ENCODE measurements around the gene XRCC5. TPM values are rescaled to one million over a fixed set of nuclear protein-coding genes. Genes with fewer than 3 reads are reported as not detected.

XRCC5 gene
- total RNA-seq, 1 experiment from 2014 or later = 534 TPM

DNA sequence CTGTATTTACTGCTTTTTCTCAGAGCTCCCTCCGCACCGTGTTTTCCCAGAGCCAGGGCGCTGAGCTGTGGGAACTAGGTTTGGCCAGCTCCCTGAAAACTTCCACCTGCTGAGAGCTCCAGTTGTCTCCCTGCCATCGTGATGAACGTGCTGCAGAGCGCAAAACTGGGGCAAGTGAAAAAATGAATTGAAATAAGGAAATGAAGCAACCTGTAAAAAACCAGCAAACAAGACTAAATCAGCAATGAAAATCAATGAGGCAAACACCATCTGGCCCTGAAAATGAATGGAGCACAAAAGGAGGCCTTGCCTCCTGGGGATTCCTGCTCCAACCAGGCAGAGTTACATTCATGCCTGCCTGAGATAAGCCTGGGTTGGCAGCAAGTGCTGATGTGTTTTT lies 133.2 kb downstream of the XRCC5 start:
- ChIA-PET POLR2A (ENCODE audit: low non-redundant PET) (no interaction called here), CTCF (no interaction called here)
- no peaks in the 10 kb centered on the region for H3K27me3 ChIP-seq (replicated peaks; ENCODE audit: insufficient read depth, low read depth, low read length, poor library complexity)
- BruUV-seq (replicated peaks) = no TSS peak
- H3K4me1 ChIP-seq (ENCODE audit: insufficient read depth, low read length, poor library complexity, severe bottlenecking) = peaks cover 14% of the 10 kb centered on the region
- H3K27ac ChIP-seq (ENCODE audit: low read depth, low read length, poor library complexity, severe bottlenecking) = no peak overlapping the region
- no peak for TF ChIP-seq EZH2 (IDR thresholded peaks at IDR 0.05; ENCODE audit: borderline replicate concordance, low read depth, low read length, poor library complexity, severe bottlenecking)
- TF ChIP-seq, protein P1, sequence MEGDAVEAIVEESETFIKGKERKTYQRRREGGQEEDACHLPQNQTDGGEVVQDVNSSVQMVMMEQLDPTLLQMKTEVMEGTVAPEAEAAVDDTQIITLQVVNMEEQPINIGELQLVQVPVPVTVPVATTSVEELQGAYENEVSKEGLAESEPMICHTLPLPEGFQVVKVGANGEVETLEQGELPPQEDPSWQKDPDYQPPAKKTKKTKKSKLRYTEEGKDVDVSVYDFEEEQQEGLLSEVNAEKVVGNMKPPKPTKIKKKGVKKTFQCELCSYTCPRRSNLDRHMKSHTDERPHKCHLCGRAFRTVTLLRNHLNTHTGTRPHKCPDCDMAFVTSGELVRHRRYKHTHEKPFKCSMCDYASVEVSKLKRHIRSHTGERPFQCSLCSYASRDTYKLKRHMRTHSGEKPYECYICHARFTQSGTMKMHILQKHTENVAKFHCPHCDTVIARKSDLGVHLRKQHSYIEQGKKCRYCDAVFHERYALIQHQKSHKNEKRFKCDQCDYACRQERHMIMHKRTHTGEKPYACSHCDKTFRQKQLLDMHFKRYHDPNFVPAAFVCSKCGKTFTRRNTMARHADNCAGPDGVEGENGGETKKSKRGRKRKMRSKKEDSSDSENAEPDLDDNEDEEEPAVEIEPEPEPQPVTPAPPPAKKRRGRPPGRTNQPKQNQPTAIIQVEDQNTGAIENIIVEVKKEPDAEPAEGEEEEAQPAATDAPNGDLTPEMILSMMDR (conservative IDR thresholded peaks at IDR 0.05; ENCODE audit: low read depth, low read length) = no peak
- no peaks in the 10 kb centered on the region for H3K36me3 ChIP-seq (ENCODE audit: insufficient read depth, low read length, poor library complexity, severe bottlenecking)
- no peak overlapping the region for H3K4me3 ChIP-seq (ENCODE audit: low read depth, low read length, poor library complexity, severe bottlenecking)
- peak; percentile 73 for DNase-seq (ENCODE audit: low spot score)
- intact Hi-C loops (cut with micrococcal nuclease; ENCODE audit: unreplicated experiment) = no loop called here
- no peaks in the 10 kb centered on the region for H3K9me3 ChIP-seq (ENCODE audit: low read depth, low read length, poor library complexity, severe bottlenecking)

DNA sequence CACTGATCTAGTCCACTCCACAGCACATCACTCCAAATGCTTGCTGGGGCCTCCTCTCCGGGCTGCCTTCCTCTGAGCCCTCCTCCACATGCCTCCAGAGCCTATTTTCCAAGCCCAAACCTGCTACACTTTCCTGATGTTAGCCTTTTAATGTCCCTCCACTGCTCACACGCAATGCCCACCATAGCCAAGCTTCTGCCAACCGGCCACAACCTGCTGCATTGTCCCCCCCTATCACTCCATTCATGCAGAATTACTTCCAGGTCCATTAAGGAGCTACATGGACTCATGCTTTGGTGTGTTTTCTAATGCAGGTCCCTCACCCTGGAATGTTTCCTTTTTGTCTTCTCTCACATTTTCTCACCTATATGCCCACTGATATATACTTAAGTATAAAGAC lies 133.9 kb downstream of the XRCC5 start:
- CTCF ChIA-PET = no interaction called here
- Histone ChIP-seq H3K9me3 (ENCODE audit: low read depth, low read length, poor library complexity, severe bottlenecking) (no peaks in the 10 kb centered on the region), H3K27me3 (replicated peaks; ENCODE audit: insufficient read depth, low read depth, low read length, poor library complexity) (no peaks in the 10 kb centered on the region), H3K27ac (ENCODE audit: low read depth, low read length, poor library complexity, severe bottlenecking) (no peak overlapping the region), H3K4me1 (ENCODE audit: insufficient read depth, low read length, poor library complexity, severe bottlenecking) (peaks cover 14% of the 10 kb centered on the region), H3K36me3 (ENCODE audit: insufficient read depth, low read length, poor library complexity, severe bottlenecking) (no peaks in the 10 kb centered on the region), H3K4me3 (ENCODE audit: low read depth, low read length, poor library complexity, severe bottlenecking) (no peak overlapping the region)
- BruUV-seq (replicated peaks) = no TSS peak
- TF ChIP-seq, protein P1 (conservative IDR thresholded peaks at IDR 0.05; ENCODE audit: low read depth, low read length) = no peak
- no peak for TF ChIP-seq EZH2 (IDR thresholded peaks at IDR 0.05; ENCODE audit: borderline replicate concordance, low read depth, low read length, poor library complexity, severe bottlenecking)
- intact Hi-C loops (cut with micrococcal nuclease; ENCODE audit: unreplicated experiment) = no loop called here
- POLR2A ChIA-PET (ENCODE audit: low non-redundant PET) = no interaction called here
- no peak for DNase-seq (ENCODE audit: low spot score)

DNA sequence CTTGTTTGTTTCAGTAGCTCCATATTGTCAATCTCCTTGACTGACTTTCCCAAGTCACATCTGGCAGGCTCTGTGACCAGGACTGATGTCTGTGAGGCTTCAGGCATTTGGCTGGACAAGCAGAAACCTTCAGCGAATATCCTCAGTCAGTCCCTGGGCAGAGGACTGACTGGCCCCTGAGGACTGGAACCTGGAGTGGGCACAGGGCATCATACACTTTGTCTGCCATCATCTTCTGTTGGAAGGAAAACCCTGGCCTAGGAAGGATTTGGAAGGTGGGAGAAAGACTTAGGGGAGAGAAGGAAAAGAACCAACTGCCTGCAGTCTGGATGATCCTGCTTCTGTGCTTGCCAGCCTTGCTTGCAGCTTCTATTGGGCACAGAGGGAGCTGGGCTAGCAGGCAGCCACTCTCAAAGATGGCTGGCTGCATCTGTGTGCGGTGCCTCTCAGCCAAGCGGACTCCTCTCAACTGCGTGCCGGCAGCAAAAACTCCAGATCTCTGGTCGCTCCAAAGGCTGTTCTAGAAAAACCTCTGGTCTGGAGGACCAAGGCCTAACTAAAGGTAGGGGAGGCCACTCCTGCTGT lies 136.3 kb downstream of the XRCC5 start:
- Histone ChIP-seq H3K36me3 (ENCODE audit: insufficient read depth, low read length, poor library complexity, severe bottlenecking) (no peaks in the 10 kb centered on the region), H3K9me3 (ENCODE audit: low read depth, low read length, poor library complexity, severe bottlenecking) (no peaks in the 10 kb centered on the region), H3K27ac (ENCODE audit: low read depth, low read length, poor library complexity, severe bottlenecking) (no peak overlapping the region), H3K4me1 (ENCODE audit: insufficient read depth, low read length, poor library complexity, severe bottlenecking) (peaks cover 14% of the 10 kb centered on the region), H3K27me3 (replicated peaks; ENCODE audit: insufficient read depth, low read depth, low read length, poor library complexity) (no peaks in the 10 kb centered on the region), H3K4me3 (ENCODE audit: low read depth, low read length, poor library complexity, severe bottlenecking) (no peak overlapping the region)
- intact Hi-C loops (cut with micrococcal nuclease; ENCODE audit: unreplicated experiment) = no loop called here
- no peak for DNase-seq (ENCODE audit: low spot score)
- ChIA-PET CTCF (interaction anchor here (0.6 kb wide), 1 partner anchor 270 kb away, joined by 9 read pairs; no protein-coding TSS in a partner anchor), POLR2A (ENCODE audit: low non-redundant PET) (no interaction called here)
- BruUV-seq (replicated peaks) = no TSS peak
- no peak for TF ChIP-seq EZH2 (IDR thresholded peaks at IDR 0.05; ENCODE audit: borderline replicate concordance, low read depth, low read length, poor library complexity, severe bottlenecking)
- TF ChIP-seq, protein P1 (conservative IDR thresholded peaks at IDR 0.05; ENCODE audit: low read depth, low read length) = no peak
